Skeletal muscle satellite cell (primary cell): Measurements from ENCODE around the gene ZBTB47.

Experiments
- H3K27me3 ChIP-seq: 2 replicates; pipeline ENCODE4 v1.7.0; 2013; ENCODE audit warnings: low read length; ENCODE audit not compliant: control insufficient read depth, insufficient read depth
- H3K36me3 ChIP-seq: 2 replicates; pipeline ENCODE4 v1.7.0; 2013; ENCODE audit warnings: mild to moderate bottlenecking, control low read depth, low read length; ENCODE audit not compliant: insufficient read depth
- H3K4me1 ChIP-seq: 2 replicates; pipeline ENCODE4 v1.7.0; 2013; ENCODE audit warnings: low read length; ENCODE audit not compliant: control insufficient read depth, insufficient read depth
- H3K4me2 ChIP-seq: 2 replicates; pipeline ENCODE4 v1.7.0; 2013; ENCODE audit warnings: mild to moderate bottlenecking, low read length
- H3K4me3 ChIP-seq: 2 replicates; pipeline ENCODE4 v1.7.0; 2013; ENCODE audit warnings: low read length
- H3K9ac ChIP-seq: 2 replicates; pipeline ENCODE4 v1.7.0; 2013; ENCODE audit warnings: mild to moderate bottlenecking, low read depth, low read length, moderate library complexity
- H3K9me3 ChIP-seq: replicated peaks from 2 replicates; pipeline ENCODE4 v1.7.0; 2013; ENCODE audit warnings: mild to moderate bottlenecking, control low read depth, low read length

ZBTB47 gene

DNA sequence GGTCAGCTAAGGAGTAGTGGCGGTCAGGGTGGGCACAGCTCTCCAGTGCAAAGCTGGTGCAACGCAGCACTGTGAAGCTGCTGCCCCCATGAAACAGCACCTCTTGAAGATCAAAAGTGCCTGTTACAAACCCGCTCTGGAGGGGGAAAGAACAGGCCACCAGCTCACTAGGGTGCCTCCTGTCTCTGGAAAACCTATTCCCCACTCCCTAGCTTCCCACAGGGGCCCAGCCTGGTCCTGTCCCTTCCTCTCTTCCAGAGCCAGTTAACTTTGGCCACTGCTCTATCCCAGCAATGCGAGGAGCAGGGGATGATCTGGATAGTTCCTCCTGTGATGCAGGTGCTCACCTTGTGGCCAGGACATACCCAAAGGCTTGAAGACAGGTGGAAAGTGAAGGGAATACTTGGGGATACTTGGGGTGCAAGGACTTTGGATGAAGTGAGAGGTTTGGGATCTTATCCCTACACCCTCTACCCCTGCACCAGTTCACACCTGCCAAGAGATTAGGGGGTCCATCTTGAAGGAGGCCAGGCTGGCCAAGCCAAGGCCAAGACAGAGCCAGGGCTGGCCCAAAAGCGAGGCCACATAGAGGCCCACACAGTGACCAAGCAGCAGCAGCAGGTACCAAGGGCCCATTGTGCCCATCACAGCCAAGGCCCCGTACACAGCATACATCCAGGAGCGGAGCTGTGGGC lies 44.9 kb downstream of the ZBTB47 start:
- Histone ChIP-seq H3K27me3 (peaks cover 42% of the 10 kb centered on the region), H3K4me2 (no peak overlapping the region), H3K4me1 (peaks cover 3% of the 10 kb centered on the region), H3K9me3 (no peaks in the 10 kb centered on the region), H3K36me3 (no peaks in the 10 kb centered on the region), H3K4me3 (no peak overlapping the region), H3K9ac (no peak overlapping the region)

DNA sequence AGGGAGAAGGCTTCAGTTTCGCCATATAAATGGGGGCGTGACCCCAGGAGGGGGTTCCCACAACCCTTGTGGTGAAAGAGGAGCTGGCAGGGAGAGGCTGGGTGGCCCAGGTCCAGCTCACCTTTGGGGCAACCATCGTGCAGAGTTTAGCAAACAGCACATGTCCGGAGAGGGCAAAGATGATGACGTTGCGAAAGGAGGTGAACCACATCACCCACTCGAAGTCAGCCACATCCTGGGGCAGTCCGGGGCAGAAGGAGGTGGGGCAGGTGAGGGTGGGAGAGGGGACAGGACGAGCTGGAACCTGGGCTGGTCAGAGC lies 45.4 kb downstream of the ZBTB47 start:
- H3K4me3 ChIP-seq, result no peak overlapping the region
- H3K27me3 ChIP-seq, result peaks cover 38% of the 10 kb centered on the region
- H3K9ac ChIP-seq, result no peak overlapping the region

DNA sequence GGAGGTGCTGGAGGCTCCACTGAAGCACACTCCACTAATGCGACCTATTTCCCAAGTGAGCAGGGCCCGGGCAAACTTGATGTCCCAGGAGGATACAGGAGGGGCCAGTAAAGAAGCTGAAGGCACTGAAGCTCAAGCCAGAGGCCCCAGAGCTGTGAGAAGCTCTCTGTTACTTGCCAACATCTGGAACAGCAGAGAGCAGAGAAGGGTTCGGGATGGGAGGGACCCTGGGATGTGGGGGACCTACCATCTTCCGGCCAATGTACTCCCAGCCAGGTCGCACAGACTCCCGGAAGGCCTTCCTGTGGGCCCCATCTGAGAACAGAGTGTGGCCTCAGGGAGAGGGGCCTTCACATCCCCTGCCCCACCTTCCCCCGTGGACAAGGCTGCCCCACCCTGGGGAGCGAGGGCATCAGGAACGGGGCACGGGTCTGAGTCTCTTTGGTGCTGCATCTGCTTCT lies 46.0 kb downstream of the ZBTB47 start:
- Histone ChIP-seq H3K27me3 (peaks cover 31% of the 10 kb centered on the region), H3K9ac (no peak overlapping the region), H3K36me3 (no peaks in the 10 kb centered on the region), H3K4me2 (no peak overlapping the region), H3K4me3 (no peak overlapping the region), H3K4me1 (peaks cover 3% of the 10 kb centered on the region), H3K9me3 (no peaks in the 10 kb centered on the region)

More for the DNA sequence above, 45.4 kb downstream of the ZBTB47 start:
- Histone ChIP-seq H3K36me3 (no peaks in the 10 kb centered on the region), H3K9me3 (no peaks in the 10 kb centered on the region), H3K4me1 (peaks cover 3% of the 10 kb centered on the region), H3K4me2 (no peak overlapping the region)

DNA sequence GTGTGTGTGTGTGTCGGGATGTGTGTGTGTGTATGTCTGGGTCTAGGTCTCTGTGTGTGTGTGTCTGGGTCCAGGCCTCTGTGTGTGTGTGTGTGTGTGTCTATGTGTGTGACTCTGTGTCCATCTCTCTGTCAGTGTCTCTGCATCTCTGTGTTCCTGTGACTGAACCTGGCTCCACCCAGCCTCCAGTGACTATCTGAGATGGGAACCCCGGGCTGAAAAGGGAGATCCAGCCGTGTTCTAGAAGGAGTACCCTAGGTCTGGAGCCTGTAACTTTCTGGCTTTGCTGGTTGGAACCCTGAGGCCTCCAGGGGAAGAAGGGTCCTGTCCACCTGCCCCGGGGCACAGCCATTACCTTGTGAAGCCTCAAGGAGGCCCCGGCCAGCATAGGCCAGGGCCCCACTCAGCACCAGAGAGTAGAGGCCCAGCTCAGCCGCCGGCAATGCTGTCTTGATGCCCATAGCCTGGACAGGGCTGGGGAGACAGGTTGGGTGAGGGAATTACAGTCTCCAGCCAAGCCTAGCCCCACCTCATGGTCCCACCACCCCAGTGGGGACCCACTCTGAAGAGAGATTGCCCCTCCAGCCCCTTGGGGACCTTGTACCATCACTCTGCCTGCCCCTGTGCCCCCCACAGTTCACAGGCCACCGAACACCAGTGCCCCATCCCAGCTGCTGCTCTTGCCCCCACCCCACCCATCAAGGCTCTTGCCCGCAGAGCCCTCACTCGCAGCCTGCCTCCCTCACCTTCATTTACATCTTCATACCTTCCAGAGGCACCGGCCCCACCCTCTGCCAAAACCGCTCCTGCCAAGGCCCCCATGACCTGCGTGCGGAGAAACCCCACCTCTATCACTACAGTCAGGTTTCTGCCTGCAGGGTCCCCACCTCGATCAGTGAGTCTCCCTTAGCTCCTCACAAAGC lies 47.1 kb downstream of the ZBTB47 start:
- H3K4me1 ChIP-seq, result peaks cover 3% of the 10 kb centered on the region
- H3K4me3 ChIP-seq, result no peak overlapping the region
- no peaks in the 10 kb centered on the region for H3K9me3 ChIP-seq
- H3K36me3 ChIP-seq, result no peaks in the 10 kb centered on the region
- no peak overlapping the region for H3K4me2 ChIP-seq
- peaks cover 21% of the 10 kb centered on the region for H3K27me3 ChIP-seq
- H3K9ac ChIP-seq, result no peak overlapping the region

DNA sequence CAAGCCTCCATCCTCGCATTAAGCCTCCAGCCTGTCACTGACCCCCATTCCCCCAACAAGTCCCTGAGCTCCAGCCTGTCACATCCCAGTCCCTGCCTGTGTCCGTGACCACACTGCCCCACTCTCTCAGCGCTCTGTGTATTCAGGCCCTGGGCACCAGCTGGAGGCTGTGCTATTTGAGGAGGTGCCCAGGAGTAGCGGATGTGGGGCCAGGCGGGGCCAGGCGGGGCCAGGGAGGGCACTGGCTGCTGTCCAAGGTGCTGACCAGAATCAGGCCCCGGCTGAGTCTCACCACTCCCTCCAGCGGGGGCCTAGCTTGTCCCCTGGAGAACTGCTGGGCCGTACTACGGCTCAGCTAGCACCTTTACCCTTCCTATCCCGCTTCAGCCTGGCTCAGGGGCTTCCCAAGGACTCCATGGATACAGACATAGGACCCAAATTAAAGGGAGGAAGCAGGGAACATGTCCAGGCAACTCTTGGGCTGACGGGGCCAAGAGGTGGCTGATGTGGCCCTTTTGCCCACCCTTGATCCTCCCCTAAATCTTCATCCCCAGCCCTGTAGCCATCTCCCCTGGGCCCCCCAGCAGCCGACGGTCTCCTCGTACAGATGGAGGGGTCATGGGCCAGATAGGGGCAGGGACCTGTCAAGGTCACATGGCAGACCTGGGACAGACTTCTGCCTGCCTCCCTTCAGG lies 48.0 kb downstream of the ZBTB47 start:
- Histone ChIP-seq H3K9ac (no peak overlapping the region), H3K36me3 (no peaks in the 10 kb centered on the region), H3K4me2 (no peak overlapping the region), H3K9me3 (no peaks in the 10 kb centered on the region), H3K27me3 (peaks cover 19% of the 10 kb centered on the region), H3K4me1 (peaks cover 3% of the 10 kb centered on the region), H3K4me3 (no peak overlapping the region)

DNA sequence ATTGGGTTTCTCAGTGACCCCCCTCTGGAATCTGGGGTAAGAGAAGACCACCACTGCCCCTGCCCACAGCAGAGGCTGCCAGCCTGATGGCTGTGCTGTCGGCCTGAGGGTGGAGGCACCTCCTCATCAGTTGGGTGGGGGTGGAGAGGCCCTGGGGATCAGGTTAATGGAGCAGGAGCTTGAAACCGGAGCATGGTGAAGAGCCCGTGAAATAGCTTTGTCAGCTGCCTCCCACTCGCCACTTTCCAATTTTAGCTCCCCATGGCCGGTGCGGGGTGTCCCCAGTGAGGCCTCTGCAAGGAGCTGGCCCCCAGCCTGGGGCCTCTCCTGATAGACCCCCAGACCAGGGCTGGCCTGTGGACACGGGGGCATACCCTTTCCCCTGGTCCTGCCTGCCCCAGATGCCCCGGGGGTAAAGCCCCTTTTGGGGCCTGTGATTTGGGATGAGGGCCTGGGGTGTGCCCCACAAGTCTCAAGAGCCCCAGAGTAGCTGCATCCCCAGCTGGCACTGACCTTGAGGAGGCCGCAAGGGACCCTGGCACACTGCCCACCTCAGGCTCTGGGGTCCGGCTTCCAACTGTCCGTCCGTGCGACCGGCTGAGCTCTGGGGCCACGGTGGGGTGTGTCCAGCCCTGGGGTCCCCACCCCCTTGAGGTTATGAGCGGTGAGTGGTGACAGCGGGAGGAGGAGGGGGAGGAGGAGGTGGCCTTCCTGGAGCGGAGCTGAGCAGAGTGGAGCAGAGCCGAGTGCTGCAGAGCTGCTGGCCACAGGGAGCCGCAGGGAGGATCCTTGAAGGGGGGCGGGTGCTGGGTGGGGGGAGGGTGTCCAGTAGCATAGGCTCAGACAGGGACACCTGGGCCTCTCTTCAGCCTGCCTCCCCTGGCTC lies 48.8 kb downstream of the ZBTB47 start, which contains the start of gene HHATL:
HHATL (minus strand) TSS at position 733 of the 886 bp plus-strand sequence. CDS start 1,972 bp downstream, outside the sequence.
- H3K4me3 ChIP-seq, result no peak within 1 kb of the TSS
- no peak within 1 kb of the TSS for H3K4me2 ChIP-seq
- peaks cover 3% of the 10 kb centered on the region for H3K4me1 ChIP-seq
- no peaks in the 10 kb centered on the region for H3K36me3 ChIP-seq
- H3K27me3 ChIP-seq, result peaks cover 24% of the 10 kb centered on the region
- no peaks in the 10 kb centered on the region for H3K9me3 ChIP-seq
- H3K9ac ChIP-seq, result no peak within 1 kb of the TSS

DNA sequence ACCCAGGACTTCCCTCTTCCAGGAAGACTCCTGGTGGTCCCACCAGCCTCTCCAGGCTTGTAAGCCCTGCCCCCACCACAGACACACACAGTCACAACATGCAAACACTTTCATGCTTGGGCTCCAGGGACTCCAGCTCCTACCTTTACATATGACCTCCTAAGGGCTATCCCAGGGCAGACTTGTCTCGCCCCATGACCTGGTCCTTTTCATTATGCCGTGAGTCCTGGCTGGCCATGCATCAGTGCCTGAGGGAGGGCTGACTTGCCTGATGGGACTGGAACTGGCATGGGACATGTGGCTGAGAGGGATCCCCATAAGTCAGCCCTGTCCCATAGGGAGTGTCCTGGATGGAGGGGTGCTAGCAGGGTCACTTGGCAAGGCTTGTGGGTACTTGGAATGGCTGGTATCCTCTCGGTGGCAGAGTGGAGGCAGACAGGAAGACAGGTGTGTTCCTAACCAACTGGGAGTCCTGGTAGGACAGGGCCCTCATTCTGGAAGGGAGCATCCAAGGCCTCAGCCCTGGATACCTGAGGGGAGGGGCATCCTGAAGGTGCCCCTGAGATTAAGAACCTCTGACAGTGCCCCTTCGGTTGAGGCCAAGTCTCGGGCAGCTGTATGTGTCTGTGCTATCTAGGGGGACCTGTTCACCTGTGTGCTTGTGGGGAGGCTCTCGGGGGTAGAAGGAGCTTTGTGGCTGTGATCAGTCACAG lies 49.6 kb downstream of the ZBTB47 start:
- Histone ChIP-seq H3K27me3 (peaks cover 29% of the 10 kb centered on the region), H3K4me2 (no peak overlapping the region)

DNA sequence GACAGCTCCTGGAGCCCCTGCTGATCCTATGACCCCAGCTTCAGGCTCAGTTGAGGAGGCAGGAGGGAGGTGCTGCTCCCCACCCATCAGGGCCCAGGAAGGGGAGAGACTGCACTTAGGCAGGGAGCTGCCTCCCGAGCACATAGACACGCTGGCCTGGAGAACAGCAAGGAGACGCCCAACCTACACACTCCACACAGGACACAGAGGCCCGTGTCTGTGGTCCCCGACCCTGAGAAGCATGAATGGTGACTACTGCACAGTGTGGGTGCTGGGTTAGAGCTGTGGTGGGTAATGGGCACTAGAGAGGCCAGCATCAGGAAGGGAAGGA lies 50.2 kb downstream of the ZBTB47 start:
- Histone ChIP-seq H3K36me3 (no peaks in the 10 kb centered on the region), H3K4me2 (no peak overlapping the region), H3K4me1 (peaks cover 3% of the 10 kb centered on the region), H3K9me3 (no peaks in the 10 kb centered on the region), H3K9ac (no peak overlapping the region), H3K27me3 (peaks cover 27% of the 10 kb centered on the region), H3K4me3 (no peak overlapping the region)

More for the DNA sequence above, 49.6 kb downstream of the ZBTB47 start:
- no peaks in the 10 kb centered on the region for H3K36me3 ChIP-seq
- H3K9me3 ChIP-seq, result no peaks in the 10 kb centered on the region
- peaks cover 3% of the 10 kb centered on the region for H3K4me1 ChIP-seq
- H3K4me3 ChIP-seq, result no peak overlapping the region
- H3K9ac ChIP-seq, result no peak overlapping the region

DNA sequence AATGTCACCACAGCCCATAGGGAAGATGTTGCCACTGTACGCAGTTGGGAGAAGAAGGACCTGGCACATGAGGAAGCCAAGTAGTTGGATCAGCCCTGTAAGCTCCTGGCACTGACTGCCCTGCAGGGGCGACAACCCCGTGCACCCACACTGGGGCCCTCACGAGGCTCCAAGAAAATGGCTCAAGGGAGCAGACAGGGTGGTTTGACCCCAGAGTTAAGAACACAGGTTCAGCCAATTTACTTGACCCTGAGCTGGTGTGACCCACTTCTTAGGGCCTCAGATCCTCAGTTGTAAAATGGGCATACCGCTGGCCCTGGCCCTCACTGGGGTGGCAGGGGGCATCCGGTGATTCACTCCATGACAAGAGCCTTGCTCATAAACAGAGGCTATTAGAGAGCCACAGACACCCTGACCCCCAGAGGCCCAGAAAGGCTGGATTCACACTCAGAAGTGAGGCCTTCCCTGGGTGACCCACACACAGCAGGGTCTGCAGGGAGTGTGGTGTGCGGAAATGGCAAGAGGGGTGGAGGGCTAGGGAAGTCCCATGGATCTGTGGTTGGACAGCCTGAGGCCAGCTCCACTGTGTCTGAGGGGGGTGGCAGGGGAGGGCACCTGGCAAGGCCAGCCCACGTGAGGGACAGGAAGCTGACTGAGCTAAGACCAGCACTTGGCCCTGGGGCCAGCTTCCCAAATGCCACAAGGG lies 50.8 kb downstream of the ZBTB47 start:
- no peaks in the 10 kb centered on the region for H3K36me3 ChIP-seq
- H3K4me2 ChIP-seq, result no peak overlapping the region
- peaks cover 3% of the 10 kb centered on the region for H3K4me1 ChIP-seq
- H3K27me3 ChIP-seq, result peaks cover 27% of the 10 kb centered on the region
- H3K4me3 ChIP-seq, result no peak overlapping the region
- no peaks in the 10 kb centered on the region for H3K9me3 ChIP-seq
- H3K9ac ChIP-seq, result no peak overlapping the region
